Measurements from ENCODE around the gene TM4SF5. TPM values are rescaled to one million over a fixed set of nuclear protein-coding genes. Genes with fewer than 3 reads are reported as not detected.

The TM4SF5 gene
- total RNA-seq, 1 experiment from 2014 or later, result not detected

DNA sequence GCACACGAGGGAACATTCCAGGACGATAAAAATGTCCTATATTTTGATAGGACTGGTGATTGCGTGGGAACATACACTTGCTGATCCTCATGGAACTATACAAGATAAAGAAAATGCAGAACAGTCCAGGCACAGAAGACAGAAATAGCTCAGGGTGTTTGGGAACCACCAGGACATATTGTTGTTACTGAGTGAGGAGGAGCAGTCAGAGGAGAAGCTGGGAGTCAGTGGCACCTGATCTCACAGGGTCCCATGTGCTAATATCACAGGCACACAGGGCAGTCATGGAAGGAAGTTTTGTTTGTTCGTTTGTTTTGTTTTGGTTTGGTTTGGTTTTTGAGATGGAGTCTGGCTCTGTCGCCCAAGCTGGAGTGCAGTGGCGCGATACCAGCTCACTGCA, 41.0 kb downstream of the TM4SF5 start:
- intact Hi-C loops (cut with micrococcal nuclease), result no loop called here
- H3K27ac Mint-ChIP-seq (ENCODE audit: low read depth, unreplicated experiment), result no peak overlapping the region

DNA sequence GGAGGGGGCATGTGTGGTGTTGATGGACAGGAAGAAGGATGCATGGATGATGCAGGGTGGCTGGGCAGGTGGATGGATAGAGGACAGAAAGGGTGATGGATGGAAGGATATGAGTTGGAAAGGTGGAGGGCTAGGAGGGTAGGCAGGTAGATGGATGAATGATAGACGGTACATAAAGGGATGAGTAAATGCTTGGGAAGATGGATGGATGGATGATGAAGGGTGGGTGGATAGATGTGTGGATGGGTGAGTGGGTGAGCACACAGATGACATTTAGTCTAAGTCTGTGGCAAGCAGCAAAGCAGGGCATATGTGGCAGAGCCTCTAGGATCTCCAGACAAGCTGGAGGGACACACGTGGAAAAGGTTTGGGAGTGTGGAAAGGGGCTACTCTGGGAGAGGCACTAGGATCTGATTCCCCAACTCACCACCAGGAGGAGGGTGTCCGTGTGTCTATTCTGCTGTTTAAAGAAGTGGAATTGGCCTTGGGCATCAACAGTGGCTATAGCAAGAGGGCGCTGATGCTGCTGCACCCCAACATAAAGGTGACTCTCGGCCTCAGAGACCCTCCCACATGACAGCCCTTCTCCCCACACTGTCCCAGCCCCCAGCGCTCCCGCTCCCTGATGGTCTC, 43.5 kb downstream of the TM4SF5 start:
- no peaks in the 10 kb centered on the region for H3K4me1 Mint-ChIP-seq (ENCODE audit: insufficient read depth, unreplicated experiment)
- intact Hi-C loops (cut with micrococcal nuclease), result no loop called here
- no TSS peak for BruUV-seq (replicated peaks)
- no peaks in the 10 kb centered on the region for H3K9me3 Mint-ChIP-seq (ENCODE audit: unreplicated experiment)
- DNase-seq (ENCODE audit: unreplicated experiment), result no peak
- H3K4me3 Mint-ChIP-seq (ENCODE audit: unreplicated experiment), result no peak overlapping the region
- no peaks in the 10 kb centered on the region for H3K27me3 Mint-ChIP-seq (ENCODE audit: insufficient read depth, unreplicated experiment)
- peaks cover 75% of the 10 kb centered on the region for H3K36me3 Mint-ChIP-seq (ENCODE audit: insufficient read depth, unreplicated experiment)
- POLR2A ChIA-PET, result no interaction called here
- no peak overlapping the region for H3K27ac Mint-ChIP-seq (ENCODE audit: low read depth, unreplicated experiment)
- CTCF ChIA-PET, result interaction anchor here (0.5 to 0.7 kb wide), 2 partner anchors 26 to 1321 kb away, joined by 3 read pairs; no protein-coding TSS in a partner anchor
- TF ChIP-seq, protein P1, sequence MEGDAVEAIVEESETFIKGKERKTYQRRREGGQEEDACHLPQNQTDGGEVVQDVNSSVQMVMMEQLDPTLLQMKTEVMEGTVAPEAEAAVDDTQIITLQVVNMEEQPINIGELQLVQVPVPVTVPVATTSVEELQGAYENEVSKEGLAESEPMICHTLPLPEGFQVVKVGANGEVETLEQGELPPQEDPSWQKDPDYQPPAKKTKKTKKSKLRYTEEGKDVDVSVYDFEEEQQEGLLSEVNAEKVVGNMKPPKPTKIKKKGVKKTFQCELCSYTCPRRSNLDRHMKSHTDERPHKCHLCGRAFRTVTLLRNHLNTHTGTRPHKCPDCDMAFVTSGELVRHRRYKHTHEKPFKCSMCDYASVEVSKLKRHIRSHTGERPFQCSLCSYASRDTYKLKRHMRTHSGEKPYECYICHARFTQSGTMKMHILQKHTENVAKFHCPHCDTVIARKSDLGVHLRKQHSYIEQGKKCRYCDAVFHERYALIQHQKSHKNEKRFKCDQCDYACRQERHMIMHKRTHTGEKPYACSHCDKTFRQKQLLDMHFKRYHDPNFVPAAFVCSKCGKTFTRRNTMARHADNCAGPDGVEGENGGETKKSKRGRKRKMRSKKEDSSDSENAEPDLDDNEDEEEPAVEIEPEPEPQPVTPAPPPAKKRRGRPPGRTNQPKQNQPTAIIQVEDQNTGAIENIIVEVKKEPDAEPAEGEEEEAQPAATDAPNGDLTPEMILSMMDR (IDR thresholded peaks at IDR 0.05; ENCODE audit: unreplicated experiment), result no peak

More for the DNA sequence above, 41.0 kb downstream of the TM4SF5 start:
- TF ChIP-seq, protein P1 (IDR thresholded peaks at IDR 0.05; ENCODE audit: unreplicated experiment), result no peak
- peaks cover 15% of the 10 kb centered on the region for H3K4me1 Mint-ChIP-seq (ENCODE audit: insufficient read depth, unreplicated experiment)
- DNase-seq (ENCODE audit: unreplicated experiment), result no peak
- ChIA-PET POLR2A (no interaction called here), CTCF (no interaction called here)
- H3K36me3 Mint-ChIP-seq (ENCODE audit: insufficient read depth, unreplicated experiment), result peaks cover 70% of the 10 kb centered on the region
- no TSS peak for BruUV-seq (replicated peaks)
- H3K27me3 Mint-ChIP-seq (ENCODE audit: insufficient read depth, unreplicated experiment), result no peaks in the 10 kb centered on the region
- H3K9me3 Mint-ChIP-seq (ENCODE audit: unreplicated experiment), result no peaks in the 10 kb centered on the region
- no peak overlapping the region for H3K4me3 Mint-ChIP-seq (ENCODE audit: unreplicated experiment)

DNA sequence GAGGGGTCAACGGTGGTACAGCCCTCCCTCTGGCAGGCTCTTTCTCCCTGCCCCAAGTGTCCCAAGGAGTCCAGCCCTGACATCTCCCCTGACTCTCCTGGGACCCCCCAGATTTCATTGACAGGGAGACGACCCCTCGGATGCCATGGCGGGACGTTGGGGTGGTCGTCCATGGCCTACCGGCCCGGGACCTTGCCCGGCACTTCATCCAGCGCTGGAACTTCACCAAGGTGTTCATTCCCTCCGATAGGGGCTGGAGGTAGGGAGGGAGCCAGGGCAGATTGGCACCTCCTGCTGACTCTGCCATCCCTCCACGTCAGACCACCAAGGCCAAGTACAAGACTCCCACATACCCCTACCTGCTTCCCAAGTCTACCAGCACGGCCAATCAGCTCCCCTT, 45.1 kb downstream of the TM4SF5 start:
- TF ChIP-seq, protein P1 (IDR thresholded peaks at IDR 0.05; ENCODE audit: unreplicated experiment), result no peak
- Mint-ChIP-seq H3K9me3 (ENCODE audit: unreplicated experiment) (no peaks in the 10 kb centered on the region), H3K36me3 (ENCODE audit: insufficient read depth, unreplicated experiment) (peaks cover 74% of the 10 kb centered on the region), H3K4me3 (ENCODE audit: unreplicated experiment) (no peak overlapping the region), H3K4me1 (ENCODE audit: insufficient read depth, unreplicated experiment) (no peaks in the 10 kb centered on the region), H3K27ac (ENCODE audit: low read depth, unreplicated experiment) (no peak overlapping the region), H3K27me3 (ENCODE audit: insufficient read depth, unreplicated experiment) (no peaks in the 10 kb centered on the region)
- no TSS peak for BruUV-seq (replicated peaks)
- CTCF ChIA-PET, result interaction anchor here (0.7 kb wide), 1 partner anchor 64 kb away, joined by 3 read pairs; no protein-coding TSS in a partner anchor
- intact Hi-C loops (cut with micrococcal nuclease), result no loop called here
- POLR2A ChIA-PET, result interaction anchor here (0.7 to 0.8 kb wide), 2 partner anchors 9 to 71 kb away, joined by 3 read pairs; no protein-coding TSS in a partner anchor
- DNase-seq (ENCODE audit: unreplicated experiment), result no peak

DNA sequence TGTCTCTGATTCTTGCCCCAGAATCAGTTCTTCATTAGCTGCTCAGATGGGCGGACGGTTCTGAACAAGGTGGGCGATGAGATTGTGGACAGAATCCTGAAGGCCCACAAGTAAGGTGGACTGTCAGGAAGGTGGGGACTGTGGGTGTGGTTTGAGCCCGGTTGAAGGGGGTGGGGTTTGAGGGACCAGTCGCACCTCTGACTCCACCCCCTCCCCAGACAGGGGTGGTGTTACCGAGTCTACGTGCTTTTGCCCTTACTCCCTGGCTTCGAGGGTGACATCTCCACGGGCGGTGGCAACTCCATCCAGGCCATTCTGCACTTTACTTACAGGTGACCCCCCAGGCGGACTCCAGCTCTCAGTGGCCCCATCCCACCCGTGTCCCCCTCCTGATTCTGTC, 46.6 kb downstream of the TM4SF5 start:
- Mint-ChIP-seq H3K27me3 (ENCODE audit: insufficient read depth, unreplicated experiment) (no peaks in the 10 kb centered on the region), H3K4me1 (ENCODE audit: insufficient read depth, unreplicated experiment) (no peaks in the 10 kb centered on the region), H3K27ac (ENCODE audit: low read depth, unreplicated experiment) (no peak overlapping the region), H3K9me3 (ENCODE audit: unreplicated experiment) (no peaks in the 10 kb centered on the region), H3K4me3 (ENCODE audit: unreplicated experiment) (no peak overlapping the region), H3K36me3 (ENCODE audit: insufficient read depth, unreplicated experiment) (peaks cover 63% of the 10 kb centered on the region)
- TF ChIP-seq, protein P1 (IDR thresholded peaks at IDR 0.05; ENCODE audit: unreplicated experiment), result no peak
- ChIA-PET POLR2A (no interaction called here), CTCF (interaction anchor here (1.4 kb wide), 1 partner anchor 39 kb away, joined by 3 read pairs; no protein-coding TSS in a partner anchor)
- no peak for DNase-seq (ENCODE audit: unreplicated experiment)
- no TSS peak for BruUV-seq (replicated peaks)
- intact Hi-C loops (cut with micrococcal nuclease), result no loop called here
